Pancreas (tissue), 10 donors: Measurements from ENCODE around the gene NACC2. TPM values are rescaled to one million over a fixed set of nuclear protein-coding genes. Genes with fewer than 3 reads are reported as not detected.

Experiments
- ATAC-seq, 4 donors: fragments of 200-7000 bp; cut with Tn5 transposase; one replicate each; pipeline versions ENCODE4 v1.8.0 to v1.9.1; 2020; ENCODE audit warnings: mild to moderate bottlenecking in 4 of 4, moderate library complexity in 4 of 4
- DNase-seq, 6 donors: peaks; one replicate each; pipeline ENCODE4 v3.0.0-alpha.2; 2020
- FAIRE-seq: peaks from 2 replicates; lab custom pipeline; 2012; peaks lifted over from hg19 to GRCh38; lab: Jason Lieb, UNC
- H3K27ac ChIP-seq, 4 donors: fragments of 200-600 bp; sonication (generic); 1 replicate in 3 of 4; 2 replicates in 1 of 4; pipeline versions ENCODE4 v1.5.0 to v1.8.0; 2020
- H3K27me3 ChIP-seq, 4 donors: fragments of 200-600 bp; one replicate each; pipeline ENCODE4 v1.8.0; 2021
- H3K36me3 ChIP-seq, 3 donors: fragments of 200-600 bp; sonication (generic) in 1 of 3; one replicate each; pipeline versions ENCODE4 v1.5.0 to v1.8.0; 2020 to 2021
- H3K4me1 ChIP-seq, 3 donors: fragments of 200-600 bp; one replicate each; pipeline ENCODE4 v1.8.0; 2021
- H3K4me3 ChIP-seq, 4 donors: fragments of 200-600 bp; sonication (generic) in 2 of 4; one replicate each; pipeline versions ENCODE4 v1.5.0 to v1.8.0; 2020 to 2021
- H3K9me3 ChIP-seq, 4 donors: fragments of 200-600 bp; one replicate each; pipeline ENCODE4 v1.8.0; 2021
- CTCF ChIP-seq, 4 donors: fragments of 200-600 bp; sonication (generic) in 3 of 4; IDR thresholded peaks; one replicate each; pipeline versions ENCODE4 v1.5.0 to v1.8.0; 2021; ENCODE audit warnings: antibody characterized with exemption in 4 of 4
- WGBS, 2 donors: extraction: QIAGEN DNeasy Blood & Tissue Kit; methylation state at CpG; one replicate each; pipeline ENCODE4 v1.1.7; 2013; 5-methylcytosine and 5-hydroxymethylcytosine counted together
- intact Hi-C, 3 donors: fragments of 100-400 bp; cut with DNase I; formaldehyde crosslinking; loops; one replicate each; pipeline versions ENCODE4 v1.11.1 to v1.14.2; 2022
- polyA plus RNA-seq, 2 donors: library from polyadenylated mRNA; stranded (reverse); fragments of 200-250 nt; gene quantifications; one replicate each; pipeline ENCODE4 v1.2.3, GENCODE V29; 2013
- total RNA-seq, 6 donors: library from RNA; stranded (reverse); fragmentation: NEBNext Ultra II Directional in 4 of 6; extraction: Animal tissue kit (Norgen Biotek cat#: 25700) in 4 of 6; gene quantifications; one replicate each; pipeline versions ENCODE4 v1.2.1 to v1.2.4, GENCODE V29; 2021 to 2023
- donor health status: healthy with polysubstance abuse.
- donor health status: DM: no; HTN: no; CAD: no; lungs with moderate emphysema.
- donor health status: DM: no; HTN: no; CAD: no.
- donor health status: control.
- donor health status: control.
- donor health status: Bipolar disorder and iron deficiency.
- donor health status: DM: yes; HTN: yes; CAD: no.
- donor health status: DM: no; HTN: no; CAD: no.
- donor health status: DM: no; HTN: no; CAD: no.
- donor health status: DM: yes; HTN: yes; CAD: no.

NACC2 gene
- total and polyA plus RNA-seq, 8 donors: 4.3 to 12.4 (median 8.2) TPM

- intact Hi-C loops: no loop called here
These were observed 109.7 kb downstream of the NACC2 start for GRCh38 chr9:135985459-135985774.

GRCh38 chr9:135984072-135984710 is 110.9 kb downstream of the NACC2 start:
- Histone ChIP-seq H3K27ac (no peak overlapping the region), H3K27me3 (peaks cover 0 to 13% (median 0%) of the 10 kb centered on the region in 4 donors), H3K9me3 (no peaks in the 10 kb centered on the region), H3K4me3 (no peak overlapping the region), H3K4me1 (peaks cover 0 to under 1% (median 0%) of the 10 kb centered on the region in 3 donors), H3K36me3 (no peaks in the 10 kb centered on the region)
- FAIRE-seq (no peak), ATAC-seq (no peak), DNase-seq (no peak)
- TF ChIP-seq CTCF (IDR thresholded peaks at IDR 0.05): no peak
- intact Hi-C loops: no loop called here
- 50 to 54% methylated on average over 22 of the region's 22 CpGs for WGBS, 2 donors

More at GRCh38 chr9:135985459-135985774, 109.7 kb downstream of the NACC2 start:
- Histone ChIP-seq H3K36me3 (no peaks in the 10 kb centered on the region), H3K9me3 (no peaks in the 10 kb centered on the region), H3K4me3 (no peak overlapping the region), H3K27ac (no peak overlapping the region), H3K27me3 (peaks cover 0 to 13% (median 0%) of the 10 kb centered on the region in 4 donors), H3K4me1 (peaks cover 0 to 9% (median 4%) of the 10 kb centered on the region in 3 donors)
- no peak for TF ChIP-seq CTCF (IDR thresholded peaks at IDR 0.05)
- ATAC-seq (no peak), FAIRE-seq (no peak), DNase-seq (no peak)
- 74 to 87% methylated on average over 12 to 14 of the region's 14 CpGs for WGBS, 2 donors

- ATAC-seq (no peak), DNase-seq (no peak), FAIRE-seq (no peak)
- Histone ChIP-seq H3K9me3 (no peaks in the 10 kb centered on the region), H3K4me3 (no peak overlapping the region), H3K4me1 (no peaks in the 10 kb centered on the region), H3K27me3 (peaks cover 0 to 13% (median 0%) of the 10 kb centered on the region in 4 donors), H3K36me3 (no peaks in the 10 kb centered on the region), H3K27ac (no peak overlapping the region)
- intact Hi-C loops: no loop called here
- TF ChIP-seq CTCF (IDR thresholded peaks at IDR 0.05): no peak
- 58 to 66% methylated on average over 26 of the region's 26 CpGs for WGBS, 2 donors
These were observed 111.6 kb downstream of the NACC2 start for GRCh38 chr9:135983208-135984071.

GRCh38 chr9:135982499-135983207 is 112.4 kb downstream of the NACC2 start:
- H3K4me3 ChIP-seq: no peak overlapping the region
- intact Hi-C loops: no loop called here
- WGBS, 2 donors: 58 to 67% methylated on average over 21 to 24 of the region's 24 CpGs
- H3K27ac ChIP-seq: no peak overlapping the region
- DNase-seq (peak in 1 of 6 donors; percentile 61), FAIRE-seq (no peak), ATAC-seq (no peak)
- no peaks in the 10 kb centered on the region for H3K36me3 ChIP-seq
- no peaks in the 10 kb centered on the region for H3K4me1 ChIP-seq
- H3K9me3 ChIP-seq: no peaks in the 10 kb centered on the region
- H3K27me3 ChIP-seq: peaks cover 0 to 10% (median 0%) of the 10 kb centered on the region in 4 donors
- no peak for TF ChIP-seq CTCF (IDR thresholded peaks at IDR 0.05)
